ENCODE data around the gene SERPINA1.

DNA sequence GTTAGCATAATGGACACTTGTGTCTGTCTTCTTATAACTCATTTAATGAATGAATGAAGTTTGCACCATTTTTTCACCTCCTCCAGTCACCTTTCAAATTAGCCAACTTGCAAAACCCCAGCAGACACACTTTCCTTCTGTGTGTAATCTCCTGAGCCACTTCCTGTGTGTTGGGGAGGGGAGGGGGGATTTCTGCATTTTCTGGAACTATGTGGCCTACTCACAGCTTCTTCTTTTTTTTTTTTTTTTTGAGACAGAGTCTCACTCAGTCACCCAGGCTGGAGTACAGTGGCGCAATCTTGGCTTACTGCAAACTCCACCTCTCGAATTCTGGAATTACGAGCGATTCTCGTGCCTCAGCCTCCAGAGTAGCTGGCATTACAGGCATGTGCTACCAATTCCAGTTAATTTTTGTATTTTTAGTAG is 4.1 kb upstream of the SERPINA1 start:
- TF ChIP-seq, protein P1, sequence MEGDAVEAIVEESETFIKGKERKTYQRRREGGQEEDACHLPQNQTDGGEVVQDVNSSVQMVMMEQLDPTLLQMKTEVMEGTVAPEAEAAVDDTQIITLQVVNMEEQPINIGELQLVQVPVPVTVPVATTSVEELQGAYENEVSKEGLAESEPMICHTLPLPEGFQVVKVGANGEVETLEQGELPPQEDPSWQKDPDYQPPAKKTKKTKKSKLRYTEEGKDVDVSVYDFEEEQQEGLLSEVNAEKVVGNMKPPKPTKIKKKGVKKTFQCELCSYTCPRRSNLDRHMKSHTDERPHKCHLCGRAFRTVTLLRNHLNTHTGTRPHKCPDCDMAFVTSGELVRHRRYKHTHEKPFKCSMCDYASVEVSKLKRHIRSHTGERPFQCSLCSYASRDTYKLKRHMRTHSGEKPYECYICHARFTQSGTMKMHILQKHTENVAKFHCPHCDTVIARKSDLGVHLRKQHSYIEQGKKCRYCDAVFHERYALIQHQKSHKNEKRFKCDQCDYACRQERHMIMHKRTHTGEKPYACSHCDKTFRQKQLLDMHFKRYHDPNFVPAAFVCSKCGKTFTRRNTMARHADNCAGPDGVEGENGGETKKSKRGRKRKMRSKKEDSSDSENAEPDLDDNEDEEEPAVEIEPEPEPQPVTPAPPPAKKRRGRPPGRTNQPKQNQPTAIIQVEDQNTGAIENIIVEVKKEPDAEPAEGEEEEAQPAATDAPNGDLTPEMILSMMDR (CRISPR knock-in tag; IDR thresholded peaks at IDR 0.05) = no peak
- TF ChIP-seq POLR2A (IDR thresholded peaks at IDR 0.05; ENCODE audit: insufficient read depth in 1 of 2, low read depth in 2 of 2, low read length in 2 of 2) = no peak
- no peak for TF ChIP-seq FOXM1 (CRISPR knock-in tag; IDR thresholded peaks at IDR 0.05)
- TF ChIP-seq ZNF775 (CRISPR knock-in tag; IDR thresholded peaks at IDR 0.05; ENCODE audit: borderline replicate concordance) = no peak
- TF ChIP-seq, protein P2, sequence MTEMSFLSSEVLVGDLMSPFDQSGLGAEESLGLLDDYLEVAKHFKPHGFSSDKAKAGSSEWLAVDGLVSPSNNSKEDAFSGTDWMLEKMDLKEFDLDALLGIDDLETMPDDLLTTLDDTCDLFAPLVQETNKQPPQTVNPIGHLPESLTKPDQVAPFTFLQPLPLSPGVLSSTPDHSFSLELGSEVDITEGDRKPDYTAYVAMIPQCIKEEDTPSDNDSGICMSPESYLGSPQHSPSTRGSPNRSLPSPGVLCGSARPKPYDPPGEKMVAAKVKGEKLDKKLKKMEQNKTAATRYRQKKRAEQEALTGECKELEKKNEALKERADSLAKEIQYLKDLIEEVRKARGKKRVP (CRISPR knock-in tag; IDR thresholded peaks at IDR 0.05) = peak in 1 of 2 experiments; percentile 34; a peak in 1 of 4 replicates
- TF ChIP-seq, protein P3, sequence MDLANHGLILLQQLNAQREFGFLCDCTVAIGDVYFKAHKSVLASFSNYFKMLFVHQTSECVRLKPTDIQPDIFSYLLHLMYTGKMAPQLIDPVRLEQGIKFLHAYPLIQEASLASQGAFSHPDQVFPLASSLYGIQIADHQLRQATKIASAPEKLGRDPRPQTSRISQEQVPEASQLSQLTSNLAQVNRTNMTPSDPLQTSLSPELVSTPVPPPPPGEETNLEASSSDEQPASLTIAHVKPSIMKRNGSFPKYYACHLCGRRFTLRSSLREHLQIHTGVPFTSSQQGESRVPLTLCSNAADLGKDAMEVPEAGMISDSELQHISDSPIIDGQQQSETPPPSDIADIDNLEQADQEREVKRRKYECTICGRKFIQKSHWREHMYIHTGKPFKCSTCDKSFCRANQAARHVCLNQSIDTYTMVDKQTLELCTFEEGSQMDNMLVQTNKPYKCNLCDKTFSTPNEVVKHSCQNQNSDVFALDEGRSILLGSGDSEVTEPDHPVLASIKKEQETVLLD (CRISPR knock-in tag; IDR thresholded peaks at IDR 0.05; ENCODE audit: low read depth) = no peak
- TF ChIP-seq ZNF530 (CRISPR knock-in tag; IDR thresholded peaks at IDR 0.05; ENCODE audit: low read depth) = no peak
